ENCODE results near the gene NET1. TPM values are rescaled to one million over a fixed set of nuclear protein-coding genes. Genes with fewer than 3 reads are reported as not detected.

The NET1 gene
- total RNA-seq, 2 experiments from 2014 or later: 39.8 to 46.3 TPM

DNA sequence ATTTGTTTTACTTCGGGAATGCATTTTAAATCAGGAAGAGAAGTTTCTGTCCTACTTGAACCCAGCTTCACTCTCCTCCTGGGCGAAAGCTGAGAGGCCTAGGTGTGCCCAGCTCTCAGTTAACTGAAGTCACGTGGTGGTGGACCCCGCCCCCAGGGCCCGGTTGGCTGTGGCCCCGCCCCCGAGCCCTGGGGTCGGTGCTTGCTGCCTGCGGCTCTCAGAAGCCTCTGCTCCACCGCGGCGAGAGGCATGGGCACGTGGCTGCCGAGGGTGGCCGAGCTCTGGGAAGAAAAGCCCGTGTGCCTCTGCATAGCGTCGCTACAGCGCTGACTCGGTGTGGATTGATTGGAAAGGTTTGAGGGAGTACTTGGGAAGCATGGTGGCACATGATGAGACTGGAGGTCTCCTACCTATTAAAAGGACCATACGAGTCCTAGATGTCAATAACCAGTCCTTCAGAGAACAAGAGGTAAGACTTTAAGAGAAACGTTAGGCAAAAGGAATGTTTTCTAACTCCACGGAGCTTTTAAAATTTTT is 34.1 kb downstream of the NET1 start:
- intact Hi-C loops (cut with micrococcal nuclease; ENCODE audit: unreplicated experiment): loop anchor here (5.0 to 10.0 kb wide), 3 partner anchors 298 to 531 kb away; partner anchors contain the start of gene IL15RA
- H3K9me2 ChIP-seq (ENCODE audit: insufficient read depth, low read length): no peaks in the 10 kb centered on the region
- TF ChIP-seq, protein P1, sequence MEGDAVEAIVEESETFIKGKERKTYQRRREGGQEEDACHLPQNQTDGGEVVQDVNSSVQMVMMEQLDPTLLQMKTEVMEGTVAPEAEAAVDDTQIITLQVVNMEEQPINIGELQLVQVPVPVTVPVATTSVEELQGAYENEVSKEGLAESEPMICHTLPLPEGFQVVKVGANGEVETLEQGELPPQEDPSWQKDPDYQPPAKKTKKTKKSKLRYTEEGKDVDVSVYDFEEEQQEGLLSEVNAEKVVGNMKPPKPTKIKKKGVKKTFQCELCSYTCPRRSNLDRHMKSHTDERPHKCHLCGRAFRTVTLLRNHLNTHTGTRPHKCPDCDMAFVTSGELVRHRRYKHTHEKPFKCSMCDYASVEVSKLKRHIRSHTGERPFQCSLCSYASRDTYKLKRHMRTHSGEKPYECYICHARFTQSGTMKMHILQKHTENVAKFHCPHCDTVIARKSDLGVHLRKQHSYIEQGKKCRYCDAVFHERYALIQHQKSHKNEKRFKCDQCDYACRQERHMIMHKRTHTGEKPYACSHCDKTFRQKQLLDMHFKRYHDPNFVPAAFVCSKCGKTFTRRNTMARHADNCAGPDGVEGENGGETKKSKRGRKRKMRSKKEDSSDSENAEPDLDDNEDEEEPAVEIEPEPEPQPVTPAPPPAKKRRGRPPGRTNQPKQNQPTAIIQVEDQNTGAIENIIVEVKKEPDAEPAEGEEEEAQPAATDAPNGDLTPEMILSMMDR (conservative IDR thresholded peaks at IDR 0.05; ENCODE audit: low read length): no peak
- TF ChIP-seq EZH2phosphoT487 (IDR thresholded peaks at IDR 0.05; ENCODE audit: borderline replicate concordance, low read depth, low read length): no peak
- no peak overlapping the region for H2AFZ ChIP-seq (ENCODE audit: low read length)
- H3K27ac ChIP-seq (ENCODE audit: low read depth, low read length, poor library complexity, severe bottlenecking): no peak overlapping the region
- peaks cover 10% of the 10 kb centered on the region; the same call in 1 of the 2 replicates for H3K36me3 ChIP-seq (ENCODE audit: insufficient read depth, low read length)
- peaks cover 32% of the 10 kb centered on the region for H3K4me1 ChIP-seq (ENCODE audit: insufficient read depth, low read length, poor library complexity, severe bottlenecking)
- peak overlapping the region; percentile 63 for H3K4me3 ChIP-seq (ENCODE audit: low read depth, low read length, poor library complexity, severe bottlenecking)
- H4K20me1 ChIP-seq (ENCODE audit: insufficient read depth, low read length): peaks cover 9% of the 10 kb centered on the region; the same call in 1 of the 2 replicates
- CTCF ChIA-PET (ENCODE audit: unreplicated experiment): no interaction called here
- POLR2A ChIA-PET: interaction anchor here (0.5 to 1.9 kb wide), 5 partner anchors 42 to 1450 kb away, joined by 3 to 8 read pairs (median 5); no protein-coding TSS in a partner anchor
- no peaks in the 10 kb centered on the region for H3K9me3 ChIP-seq (ENCODE audit: low read length)
- BruUV-seq (replicated peaks): no TSS peak
- peak; percentile 87 for DNase-seq (ENCODE audit: low spot score)
- peaks cover 51% of the 10 kb centered on the region; the same call in 1 of the 2 replicates for H3K79me2 ChIP-seq (ENCODE audit: insufficient read depth, low read depth, low read length)
- H3K4me2 ChIP-seq (ENCODE audit: low read length): peak overlapping the region; percentile 68

GRCh38 chr10:5447056-5447455 is 34.7 kb downstream of the NET1 start:
- no peak for DNase-seq (ENCODE audit: low spot score)
- Histone ChIP-seq H2AFZ (ENCODE audit: low read length) (no peak overlapping the region), H3K79me2 (ENCODE audit: insufficient read depth, low read depth, low read length) (peaks cover 51% of the 10 kb centered on the region; the same call in 1 of the 2 replicates), H3K4me2 (ENCODE audit: low read length) (peak overlapping the region; percentile 68), H4K20me1 (ENCODE audit: insufficient read depth, low read length) (peaks cover 9% of the 10 kb centered on the region; the same call in 1 of the 2 replicates), H3K27ac (ENCODE audit: low read depth, low read length, poor library complexity, severe bottlenecking) (peak overlapping the region; percentile 12), H3K4me3 (ENCODE audit: low read depth, low read length, poor library complexity, severe bottlenecking) (peak overlapping the region; percentile 63), H3K9me2 (ENCODE audit: insufficient read depth, low read length) (no peaks in the 10 kb centered on the region), H3K9me3 (ENCODE audit: low read length) (no peaks in the 10 kb centered on the region), H3K36me3 (ENCODE audit: insufficient read depth, low read length) (peaks cover 15% of the 10 kb centered on the region; the same call in 1 of the 2 replicates), H3K4me1 (ENCODE audit: insufficient read depth, low read length, poor library complexity, severe bottlenecking) (peaks cover 32% of the 10 kb centered on the region)
- TF ChIP-seq EZH2phosphoT487 (IDR thresholded peaks at IDR 0.05; ENCODE audit: borderline replicate concordance, low read depth, low read length): no peak
- TF ChIP-seq, protein P1 (conservative IDR thresholded peaks at IDR 0.05; ENCODE audit: low read length): no peak
- BruUV-seq (replicated peaks): no TSS peak
- POLR2A ChIA-PET: interaction anchor here (0.6 to 1.9 kb wide), 4 partner anchors 15 to 241 kb away, joined by 3 to 7 read pairs (median 4); no protein-coding TSS in a partner anchor
- CTCF ChIA-PET (ENCODE audit: unreplicated experiment): no interaction called here
- intact Hi-C loops (cut with micrococcal nuclease; ENCODE audit: unreplicated experiment): loop anchor here (5.0 to 10.0 kb wide), 3 partner anchors 298 to 530 kb away; partner anchors contain the start of gene IL15RA

Measured in OCI-LY7 (cell line).